CD14-positive monocyte (primary cell): ENCODE results near the gene PCDHGA2. TPM values are rescaled to one million over a fixed set of nuclear protein-coding genes. Genes with fewer than 3 reads are reported as not detected.
"Not testable (repeated sequence)": the region's sequence is repeated elsewhere in the genome, so short reads cannot be mapped to it uniquely, and the experiment has no call there.

Experiments used
- DNase-seq, 3 donors: peaks; one replicate each; pipeline ENCODE4 v3.0.0-alpha.2; 2011 to 2022
- H2AFZ ChIP-seq: 2 replicates; pipeline ENCODE4 v1.6.0; 2012; ENCODE audit warnings: mild to moderate bottlenecking, low read depth, low read length, inconsistent platforms; ENCODE audit not compliant: insufficient read depth, poor library complexity, severe bottlenecking
- H3K27ac ChIP-seq, 2 donors: 1 replicate in 1 of 2; 2 replicates in 1 of 2; pipeline ENCODE4 v1.5.1; 2012 to 2013; ENCODE audit warnings: low read length in 2 of 2, control low read depth in 1 of 2, inconsistent platforms in 1 of 2, low read depth in 1 of 2, mild to moderate bottlenecking in 1 of 2
- H3K27me3 ChIP-seq, 2 donors: one replicate each; pipeline versions ENCODE4 v1.6.0 to v1.6.1; 2011 to 2013; ENCODE audit warnings: low read length in 2 of 2; ENCODE audit not compliant: control insufficient read depth in 2 of 2, insufficient read depth in 2 of 2
- H3K36me3 ChIP-seq, 2 donors: replicated peaks in 1 of 2; 1 replicate in 1 of 2; 2 replicates in 1 of 2; pipeline versions ENCODE4 v1.5.1 to v1.6.1; 2012 to 2013; ENCODE audit warnings: low read length in 2 of 2, control low read depth in 1 of 2, inconsistent platforms in 1 of 2, mild to moderate bottlenecking in 1 of 2; ENCODE audit not compliant: insufficient read depth in 2 of 2, control insufficient read depth in 1 of 2
- H3K4me1 ChIP-seq, 2 donors: 1 replicate in 1 of 2; 2 replicates in 1 of 2; pipeline versions ENCODE4 v1.5.1 to v1.6.1; 2012 to 2013; ENCODE audit warnings: low read length in 2 of 2, control low read depth in 1 of 2, inconsistent platforms in 1 of 2, mild to moderate bottlenecking in 1 of 2, moderate library complexity in 1 of 2; ENCODE audit not compliant: insufficient read depth in 2 of 2, control insufficient read depth in 1 of 2
- H3K4me2 ChIP-seq: replicated peaks from 2 replicates; pipeline ENCODE3; 2012; ENCODE audit warnings: low read length, moderate library complexity, mild to moderate bottlenecking; ENCODE audit not compliant: poor library complexity, severe bottlenecking; ENCODE audit errors: extremely low read depth
- H3K4me3 ChIP-seq, 3 experiments: fragments of 200-600 bp in 1 of 3; sonication (generic) in 1 of 3; replicated peaks in 1 of 3; 1 replicate in 2 of 3; 2 replicates in 1 of 3; pipeline ENCODE4 v1.5.1; 2011 to 2013; ENCODE audit warnings: low read length in 3 of 3, mild to moderate bottlenecking in 3 of 3, control low read depth in 2 of 3, low read depth in 2 of 3, inconsistent platforms in 1 of 3, moderate library complexity in 1 of 3
- H3K79me2 ChIP-seq: 2 replicates; pipeline ENCODE4 v1.6.0; 2012; ENCODE audit warnings: mild to moderate bottlenecking, control low read depth, inconsistent platforms, low read length, moderate library complexity; ENCODE audit not compliant: insufficient read depth
- H3K9ac ChIP-seq: 2 replicates; pipeline ENCODE4 v1.6.0; 2017; ENCODE audit warnings: low read length, mild to moderate bottlenecking; ENCODE audit not compliant: insufficient read depth, poor library complexity, severe bottlenecking
- H3K9me3 ChIP-seq, 2 donors: replicated peaks in 1 of 2; 1 replicate in 1 of 2; 2 replicates in 1 of 2; pipeline versions ENCODE4 v1.5.1 to v1.6.1; 2012 to 2013; ENCODE audit warnings: low read length in 2 of 2, control low read depth in 1 of 2; ENCODE audit not compliant: control insufficient read depth in 1 of 2, insufficient read depth in 1 of 2
- H4K20me1 ChIP-seq: 2 replicates; pipeline ENCODE4 v1.6.0; 2012; ENCODE audit warnings: mild to moderate bottlenecking, low read length, control low read depth, moderate library complexity; ENCODE audit not compliant: insufficient read depth
- H3K27ac Mint-ChIP-seq, 7 donors: one replicate each; pipeline ENCODE4 v1.8.0; 2020; ENCODE audit warnings: mild to moderate bottlenecking in 7 of 7, mixed read lengths in 7 of 7, moderate library complexity in 6 of 7, inconsistent platforms in 2 of 7
- H3K27me3 Mint-ChIP-seq, 3 donors: one replicate each; pipeline ENCODE4 v1.8.0; 2021 to 2022; ENCODE audit warnings: low read depth in 3 of 3, mild to moderate bottlenecking in 3 of 3, mixed read lengths in 3 of 3, moderate library complexity in 3 of 3, inconsistent platforms in 1 of 3
- H3K36me3 Mint-ChIP-seq, 2 donors: one replicate each; pipeline ENCODE4 v1.8.0; 2020; ENCODE audit warnings: mixed read lengths in 2 of 2, inconsistent platforms in 1 of 2, mild to moderate bottlenecking in 1 of 2
- H3K4me1 Mint-ChIP-seq: one replicate; pipeline ENCODE4 v1.8.0; 2020; ENCODE audit warnings: mild to moderate bottlenecking, mixed read lengths
- H3K4me3 Mint-ChIP-seq, 2 donors: one replicate each; pipeline ENCODE4 v1.8.0; 2020; ENCODE audit warnings: mild to moderate bottlenecking in 2 of 2, mixed read lengths in 2 of 2, moderate library complexity in 1 of 2
- H3K9me3 Mint-ChIP-seq, 7 donors: one replicate each; pipeline ENCODE4 v1.8.0; 2020 to 2022; ENCODE audit warnings: mixed read lengths in 7 of 7, mild to moderate bottlenecking in 6 of 7, moderate library complexity in 6 of 7, inconsistent platforms in 2 of 7
- WGBS: methylation state at CpG from one replicate; pipeline ENCODE4 v1.1.5; 2013; ENCODE audit warnings: missing lambda C conversion rate; ENCODE audit not compliant: insufficient coverage; 5-methylcytosine and 5-hydroxymethylcytosine counted together
- intact Hi-C, 2 donors: fragments of 100-400 bp; cut with micrococcal nuclease; formaldehyde crosslinking; loops; one replicate each; pipeline versions ENCODE4 v1.15.0 to v1.15.1; 2023
- polyA plus RNA-seq, 3 donors: library from polyadenylated mRNA; depleted of rRNA in 1 of 3; unstranded in 2 of 3; stranded (reverse) in 1 of 3; fragments of 300-500 nt in 2 of 3; fragments of >200 nt in 1 of 3; fragmentation: Illumina TruSeq in 2 of 3; gene quantifications; 1 replicate in 2 of 3; 2 replicates in 1 of 3; pipeline ENCODE4 v1.2.3, GENCODE V29; 2012 to 2021
- TF ChIP-seq, protein P1 (sequence below): fragments of 200-600 bp; IDR thresholded peaks from one replicate; pipeline ENCODE4 v1.8.0; 2022; ENCODE audit warnings: antibody characterized with exemption, mild to moderate bottlenecking

PCDHGA2 gene
- polyA plus RNA-seq, 3 donors: not detected

DNA sequence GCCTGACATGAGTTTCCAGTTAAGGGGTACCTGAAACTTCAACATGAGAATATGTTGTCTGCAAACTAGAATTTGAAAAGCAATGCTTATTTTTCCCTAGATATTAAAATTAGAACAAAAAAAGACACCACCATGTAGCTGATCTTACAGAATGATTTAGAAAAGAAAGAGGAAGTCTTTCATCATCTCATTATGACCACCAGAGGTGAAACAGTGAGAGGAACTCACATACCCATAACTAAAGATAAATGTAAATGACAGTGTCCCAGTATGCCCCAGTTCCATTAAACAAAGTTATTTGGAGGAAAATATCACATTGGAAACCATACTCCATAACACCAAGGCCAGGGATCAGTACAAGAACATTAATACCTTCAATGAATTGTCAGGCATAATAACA, 24.8 kb upstream of the PCDHGA2 start:
- H3K4me1 Mint-ChIP-seq: no peaks in the 10 kb centered on the region
- H3K4me3 Mint-ChIP-seq: no peak overlapping the region
- H2AFZ ChIP-seq: no peak overlapping the region
- H3K4me3 ChIP-seq: no peak overlapping the region
- intact Hi-C loops: no loop called here
- DNase-seq: no peak
- no peaks in the 10 kb centered on the region for H3K4me1 ChIP-seq
- H3K9me3 Mint-ChIP-seq: peaks cover 45 to 97% (median 82%) of the 10 kb centered on the region in 7 donors
- no peaks in the 10 kb centered on the region for H4K20me1 ChIP-seq
- H3K27me3 ChIP-seq: no peaks in the 10 kb centered on the region
- no peak overlapping the region for H3K27ac Mint-ChIP-seq
- no peak overlapping the region for H3K27ac ChIP-seq
- H3K9me3 ChIP-seq: peaks cover 54 to 89% of the 10 kb centered on the region in 2 donors
- H3K79me2 ChIP-seq: peaks cover 5% of the 10 kb centered on the region
- no peak overlapping the region for H3K4me2 ChIP-seq
- peaks cover 0 to 1% (median 0%) of the 10 kb centered on the region in 3 donors for H3K27me3 Mint-ChIP-seq
- H3K36me3 Mint-ChIP-seq: peaks cover 3 to 17% of the 10 kb centered on the region in 2 donors
- TF ChIP-seq, protein P1, sequence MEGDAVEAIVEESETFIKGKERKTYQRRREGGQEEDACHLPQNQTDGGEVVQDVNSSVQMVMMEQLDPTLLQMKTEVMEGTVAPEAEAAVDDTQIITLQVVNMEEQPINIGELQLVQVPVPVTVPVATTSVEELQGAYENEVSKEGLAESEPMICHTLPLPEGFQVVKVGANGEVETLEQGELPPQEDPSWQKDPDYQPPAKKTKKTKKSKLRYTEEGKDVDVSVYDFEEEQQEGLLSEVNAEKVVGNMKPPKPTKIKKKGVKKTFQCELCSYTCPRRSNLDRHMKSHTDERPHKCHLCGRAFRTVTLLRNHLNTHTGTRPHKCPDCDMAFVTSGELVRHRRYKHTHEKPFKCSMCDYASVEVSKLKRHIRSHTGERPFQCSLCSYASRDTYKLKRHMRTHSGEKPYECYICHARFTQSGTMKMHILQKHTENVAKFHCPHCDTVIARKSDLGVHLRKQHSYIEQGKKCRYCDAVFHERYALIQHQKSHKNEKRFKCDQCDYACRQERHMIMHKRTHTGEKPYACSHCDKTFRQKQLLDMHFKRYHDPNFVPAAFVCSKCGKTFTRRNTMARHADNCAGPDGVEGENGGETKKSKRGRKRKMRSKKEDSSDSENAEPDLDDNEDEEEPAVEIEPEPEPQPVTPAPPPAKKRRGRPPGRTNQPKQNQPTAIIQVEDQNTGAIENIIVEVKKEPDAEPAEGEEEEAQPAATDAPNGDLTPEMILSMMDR: no peak
- H3K36me3 ChIP-seq: peaks cover 0 to 8% of the 10 kb centered on the region in 2 donors
- H3K9ac ChIP-seq: no peak overlapping the region

DNA sequence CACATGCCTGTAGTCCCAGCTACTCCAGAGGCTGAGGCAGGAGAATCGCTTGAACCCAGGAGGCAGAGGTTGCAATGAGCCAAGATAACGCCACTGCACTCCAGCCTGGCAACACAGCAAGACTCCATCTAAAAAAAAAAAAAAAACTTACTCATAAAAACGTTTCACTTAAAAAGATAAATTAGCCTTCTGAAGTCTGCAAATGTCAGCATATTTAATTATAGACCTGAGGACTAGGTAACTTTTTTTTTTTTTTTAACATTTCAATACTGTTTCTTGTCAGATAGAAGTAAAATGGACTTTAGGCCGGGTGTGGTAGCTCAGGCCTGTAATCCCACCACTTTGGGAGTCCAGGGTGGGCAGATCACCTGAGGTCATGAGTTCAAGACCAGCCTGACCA, 21.6 kb upstream of the PCDHGA2 start:
- H3K4me1 ChIP-seq: peaks cover 11 to 16% of the 10 kb centered on the region in 2 donors
- H3K27me3 Mint-ChIP-seq, H3K27me3 ChIP-seq, H3K4me3 ChIP-seq, H3K27ac ChIP-seq, H3K27ac Mint-ChIP-seq, DNase-seq, H3K4me2 ChIP-seq, H4K20me1 ChIP-seq, H3K4me3 Mint-ChIP-seq, H2AFZ ChIP-seq, intact Hi-C loops, H3K9ac ChIP-seq: not testable (repeated sequence)
- H3K79me2 ChIP-seq: peaks cover 16% of the 10 kb centered on the region
- Mint-ChIP-seq H3K36me3 (peaks cover 14 to 32% of the 10 kb centered on the region in 2 donors), H3K4me1 (peaks cover 16% of the 10 kb centered on the region), H3K9me3 (peaks cover 49 to 99% (median 92%) of the 10 kb centered on the region in 7 donors)
- peaks cover 67 to 91% of the 10 kb centered on the region in 2 donors for H3K9me3 ChIP-seq
- WGBS: 100% methylated on average over 1 of the region's 4 CpGs
- H3K36me3 ChIP-seq: peaks cover 0 to 20% of the 10 kb centered on the region in 2 donors
